DND-41 (cell line): ENCODE results near the gene NUDT6.
A peak's percentile ranks its signal among the peaks of the same experiment; 100 is the strongest.

Source experiments
- ATAC-seq: fragments of 200-7000 bp; cut with Tn5 transposase; 3 replicates; pipeline ENCODE4 v1.9.1; 2021; ENCODE audit warnings: low read depth; ENCODE audit not compliant: insufficient read depth
- DNase-seq: peaks from one replicate; pipeline ENCODE4 v3.0.0-alpha.2; 2020
- H2AFZ ChIP-seq: 2 replicates; pipeline ENCODE4 v1.6.0; 2012; ENCODE audit warnings: low read depth, low read length
- H3K27ac ChIP-seq: 2 replicates; pipeline ENCODE4 v1.5.1; 2012; ENCODE audit warnings: low read length, inconsistent platforms
- H3K27me3 ChIP-seq: fragments of 200-600 bp; sonication (generic); 2 replicates; pipeline ENCODE4 v1.6.0; 2012; ENCODE audit warnings: low read length, mild to moderate bottlenecking, inconsistent platforms; ENCODE audit not compliant: insufficient read depth, poor library complexity
- H3K36me3 ChIP-seq: 2 replicates; pipeline ENCODE4 v1.5.1; 2012; ENCODE audit warnings: low read length, inconsistent platforms; ENCODE audit not compliant: insufficient read depth
- H3K4me1 ChIP-seq: 2 replicates; pipeline ENCODE4 v1.5.1; 2012; ENCODE audit warnings: mild to moderate bottlenecking, low read length; ENCODE audit not compliant: insufficient read depth
- H3K4me2 ChIP-seq: 2 replicates; pipeline ENCODE4 v1.6.0; 2012; ENCODE audit warnings: mild to moderate bottlenecking, moderate library complexity, low read length, inconsistent platforms; ENCODE audit not compliant: insufficient read depth
- H3K4me3 ChIP-seq, 2 experiments: fragments of 200-600 bp in 1 of 2; shearing (Covaris generic) in 1 of 2; 2 replicates each; pipeline ENCODE4 v1.5.1; 2012 to 2016; ENCODE audit warnings: inconsistent platforms in 2 of 2, low read length in 2 of 2, mild to moderate bottlenecking in 2 of 2, low read depth in 1 of 2, moderate library complexity in 1 of 2
- H3K79me2 ChIP-seq: 2 replicates; pipeline ENCODE4 v1.6.0; 2012; ENCODE audit warnings: low read length, inconsistent platforms; ENCODE audit not compliant: insufficient read depth
- H3K9ac ChIP-seq: 2 replicates; pipeline ENCODE4 v1.6.0; 2012; ENCODE audit warnings: low read depth, mild to moderate bottlenecking, inconsistent platforms, low read length, moderate library complexity
- H3K9me3 ChIP-seq: 2 replicates; pipeline ENCODE4 v1.5.1; 2012; ENCODE audit warnings: low read length, moderate library complexity, mild to moderate bottlenecking, inconsistent platforms; ENCODE audit not compliant: insufficient read depth, severe bottlenecking
- H4K20me1 ChIP-seq: 2 replicates; pipeline ENCODE4 v1.6.0; 2012; ENCODE audit warnings: low read length; ENCODE audit not compliant: insufficient read depth
- CTCF ChIP-seq: IDR thresholded peaks from 2 replicates; pipeline ENCODE4 v1.5.1; 2012; ENCODE audit warnings: borderline replicate concordance, low read length, moderate library complexity, mild to moderate bottlenecking; ENCODE audit not compliant: poor library complexity, severe bottlenecking; ENCODE audit errors: extremely low read depth
- EZH2 ChIP-seq: IDR thresholded peaks from 3 replicates; pipeline ENCODE4 v1.6.1; 2012; ENCODE audit warnings: borderline replicate concordance, low read depth, mild to moderate bottlenecking, moderate library complexity, low read length, inconsistent platforms; ENCODE audit not compliant: severe bottlenecking

NUDT6 gene

GRCh38 chr4:122914292-122914904 lies 8.0 kb downstream of the NUDT6 start:
- peaks cover 36% of the 10 kb centered on the region for H3K36me3 ChIP-seq
- no peaks in the 10 kb centered on the region for H3K4me1 ChIP-seq
- H3K4me2 ChIP-seq, result no peak overlapping the region
- no peak overlapping the region for H3K27ac ChIP-seq
- no peaks in the 10 kb centered on the region for H3K79me2 ChIP-seq
- no peaks in the 10 kb centered on the region for H3K27me3 ChIP-seq
- H4K20me1 ChIP-seq, result no peaks in the 10 kb centered on the region
- DNase-seq, result no peak
- ATAC-seq, result peak; percentile 80
- no peak overlapping the region for H3K9ac ChIP-seq
- no peak overlapping the region for H2AFZ ChIP-seq
- H3K4me3 ChIP-seq, result no peak overlapping the region
- no peak for TF ChIP-seq EZH2
- peak; percentile 51 for TF ChIP-seq CTCF
- no peaks in the 10 kb centered on the region for H3K9me3 ChIP-seq

- H3K27ac ChIP-seq, result no peak overlapping the region
- H2AFZ ChIP-seq, result no peak overlapping the region
- no peak overlapping the region for H3K4me3 ChIP-seq
- no peaks in the 10 kb centered on the region for H3K9me3 ChIP-seq
- H3K27me3 ChIP-seq, result no peaks in the 10 kb centered on the region
- no peaks in the 10 kb centered on the region for H4K20me1 ChIP-seq
- no peak overlapping the region for H3K4me2 ChIP-seq
- DNase-seq (no peak), ATAC-seq (no peak)
- no peaks in the 10 kb centered on the region for H3K4me1 ChIP-seq
- no peaks in the 10 kb centered on the region for H3K79me2 ChIP-seq
- TF ChIP-seq CTCF (no peak), EZH2 (no peak)
- peaks cover 37% of the 10 kb centered on the region for H3K36me3 ChIP-seq
- no peak overlapping the region for H3K9ac ChIP-seq
These were observed 9.4 kb downstream of the NUDT6 start for GRCh38 chr4:122912810-122913575.

- H3K4me1 ChIP-seq, result no peaks in the 10 kb centered on the region
- H2AFZ ChIP-seq, result no peak overlapping the region
- H3K9me3 ChIP-seq, result no peaks in the 10 kb centered on the region
- H3K79me2 ChIP-seq, result no peaks in the 10 kb centered on the region
- H4K20me1 ChIP-seq, result no peaks in the 10 kb centered on the region
- H3K4me2 ChIP-seq, result no peak overlapping the region
- DNase-seq, result no peak
- ATAC-seq, result no peak
- TF ChIP-seq EZH2 (no peak), CTCF (no peak)
- no peaks in the 10 kb centered on the region for H3K27me3 ChIP-seq
- H3K9ac ChIP-seq, result no peak overlapping the region
- peaks cover 37% of the 10 kb centered on the region for H3K36me3 ChIP-seq
- no peak overlapping the region for H3K27ac ChIP-seq
- H3K4me3 ChIP-seq, result no peak overlapping the region
These were observed 10.8 kb downstream of the NUDT6 start for GRCh38 chr4:122911588-122911987.

- DNase-seq (no peak), ATAC-seq (no peak)
- no peaks in the 10 kb centered on the region for H3K9me3 ChIP-seq
- H3K27ac ChIP-seq, result no peak overlapping the region
- H3K4me3 ChIP-seq, result no peak overlapping the region
- H3K27me3 ChIP-seq, result no peaks in the 10 kb centered on the region
- no peak overlapping the region for H3K4me2 ChIP-seq
- H3K79me2 ChIP-seq, result no peaks in the 10 kb centered on the region
- H3K36me3 ChIP-seq, result peaks cover 28% of the 10 kb centered on the region
- no peak overlapping the region for H3K9ac ChIP-seq
- H3K4me1 ChIP-seq, result no peaks in the 10 kb centered on the region
- no peaks in the 10 kb centered on the region for H4K20me1 ChIP-seq
- no peak overlapping the region for H2AFZ ChIP-seq
- TF ChIP-seq EZH2, result no peak
- TF ChIP-seq CTCF, result no peak
These were observed 12.7 kb downstream of the NUDT6 start for GRCh38 chr4:122909683-122910082.
